GM12865 (cell line): Measurements from ENCODE around the gene PKDREJ.

Experiments used
- DNase-seq: peaks from one replicate; pipeline ENCODE4 v3.0.0; 2010; ENCODE audit warnings: low read depth
- H3K4me3 ChIP-seq: 2 replicates; pipeline ENCODE4 v1.5.1; 2011; ENCODE audit warnings: mild to moderate bottlenecking, low read depth, low read length, control low read depth
- CTCF ChIP-seq: IDR thresholded peaks from 2 replicates; pipeline ENCODE4 v1.5.1; 2011; ENCODE audit warnings: low read length, control low read depth, low read depth, inconsistent platforms; ENCODE audit not compliant: insufficient read depth; ENCODE audit errors: missing control alignments

The PKDREJ gene

GRCh38 chr22:46300491-46300890, 37.3 kb upstream of the PKDREJ start:
- no peak overlapping the region for H3K4me3 ChIP-seq
- DNase-seq = no peak
- no peak for TF ChIP-seq CTCF

- DNase-seq = no peak
- no peak for TF ChIP-seq CTCF
- H3K4me3 ChIP-seq = no peak overlapping the region
Measured at GRCh38 chr22:46299101-46299500, 36.0 kb upstream of the PKDREJ start.

GRCh38 chr22:46297151-46297812, 34.1 kb upstream of the PKDREJ start:
- peak overlapping the region; percentile 77 for H3K4me3 ChIP-seq
- DNase-seq = peak; percentile 38
- TF ChIP-seq CTCF = no peak

- peak; percentile 29 for TF ChIP-seq CTCF
- H3K4me3 ChIP-seq = peak within 1 kb of the TSS; percentile 77
- peak; percentile 99 for DNase-seq
Measured at GRCh38 chr22:46296257-46297150, 33.4 kb upstream of the PKDREJ start, which contains the start of gene GTSE1. TSS of gene GTSE1 (plus strand) at chr22:46296870. CDS start at chr22:46297401, 531 bp downstream.

GRCh38 chr22:46295277-46295971, 32.3 kb upstream of the PKDREJ start:
- no peak for DNase-seq
- TF ChIP-seq CTCF = no peak
- H3K4me3 ChIP-seq = peak overlapping the region; percentile 77

- no peak for TF ChIP-seq CTCF
- no peak for DNase-seq
- H3K4me3 ChIP-seq = no peak overlapping the region
Measured at GRCh38 chr22:46294784-46295183, 31.6 kb upstream of the PKDREJ start.
